Calu3 (cell line): ENCODE measurements around the gene TSKU. TPM values are rescaled to one million over a fixed set of nuclear protein-coding genes. Genes with fewer than 3 reads are reported as not detected.

Experiments
- BruUV-seq: library from RNA; stranded (reverse); fragments of 400-500 nt; replicated peaks from 2 replicates; lab custom pipeline; 2021; lab: Mats Ljungman, UMichigan
- CTCF ChIA-PET: fragments of 300-600 bp; sonication (Branson Sonifier 250); formaldehyde crosslinking; loops from one replicate; lab custom pipeline; 2022; ENCODE audit warnings: antibody characterized with exemption; lab: Charles Lee
- DNase-seq: peaks from one replicate; pipeline ENCODE4 v3.0.0; 2022
- H3K27ac Mint-ChIP-seq: one replicate; pipeline ENCODE4 v1.8.0; 2022; ENCODE audit warnings: mixed read lengths; ENCODE audit not compliant: unreplicated experiment
- H3K27me3 Mint-ChIP-seq: one replicate; pipeline ENCODE4 v1.8.0; 2022; ENCODE audit warnings: mixed read lengths; ENCODE audit not compliant: unreplicated experiment
- H3K36me3 Mint-ChIP-seq: one replicate; pipeline ENCODE4 v1.8.0; 2022; ENCODE audit warnings: mild to moderate bottlenecking, moderate library complexity, mixed read lengths; ENCODE audit not compliant: insufficient read depth, unreplicated experiment
- H3K4me1 Mint-ChIP-seq: one replicate; pipeline ENCODE4 v1.8.0; 2022; ENCODE audit warnings: mild to moderate bottlenecking, low read depth, mixed read lengths; ENCODE audit not compliant: unreplicated experiment
- H3K4me3 Mint-ChIP-seq: one replicate; pipeline ENCODE4 v1.8.0; 2022; ENCODE audit warnings: mild to moderate bottlenecking, low read depth, moderate library complexity, mixed read lengths; ENCODE audit not compliant: unreplicated experiment
- H3K9me3 Mint-ChIP-seq: one replicate; pipeline ENCODE4 v1.8.0; 2022; ENCODE audit warnings: low read depth, mixed read lengths; ENCODE audit not compliant: unreplicated experiment
- CTCF ChIP-seq: fragments of 200-600 bp; IDR thresholded peaks from one replicate; pipeline ENCODE4 v1.8.0; 2022; ENCODE audit warnings: antibody characterized with exemption; ENCODE audit not compliant: unreplicated experiment
- intact Hi-C: fragments of 100-400 bp; cut with micrococcal nuclease; formaldehyde crosslinking; loops from one replicate; pipeline ENCODE4 v1.10.0; 2022; ENCODE audit not compliant: unreplicated experiment
- total RNA-seq: library from RNA; stranded (reverse); gene quantifications from 2 replicates; pipeline ENCODE4 v1.2.3, GENCODE V29; 2022

TSKU gene
- total RNA-seq, 1 experiment from 2014 or later, result 49.0 TPM

GRCh38 chr11:76766521-76766920 is 16.6 kb upstream of the TSKU start:
- no TSS peak for BruUV-seq
- no peak for DNase-seq
- H3K27me3 Mint-ChIP-seq, result no peaks in the 10 kb centered on the region
- CTCF ChIA-PET, result no interaction called here
- intact Hi-C loops, result no loop called here
- H3K4me1 Mint-ChIP-seq, result peaks cover 40% of the 10 kb centered on the region
- no peak overlapping the region for H3K4me3 Mint-ChIP-seq
- H3K27ac Mint-ChIP-seq, result no peak overlapping the region
- no peaks in the 10 kb centered on the region for H3K9me3 Mint-ChIP-seq
- H3K36me3 Mint-ChIP-seq, result peaks cover 13% of the 10 kb centered on the region
- TF ChIP-seq CTCF, result no peak

- H3K4me1 Mint-ChIP-seq, result peaks cover 47% of the 10 kb centered on the region
- CTCF ChIA-PET, result interaction anchor here (1.3 to 1.4 kb wide), 2 partner anchors 46 to 152 kb away, joined by 3 read pairs; no protein-coding TSS in a partner anchor
- peaks cover 13% of the 10 kb centered on the region for H3K36me3 Mint-ChIP-seq
- H3K9me3 Mint-ChIP-seq, result no peaks in the 10 kb centered on the region
- BruUV-seq, result no TSS peak
- TF ChIP-seq CTCF, result no peak
- no peaks in the 10 kb centered on the region for H3K27me3 Mint-ChIP-seq
- no peak overlapping the region for H3K27ac Mint-ChIP-seq
- no peak for DNase-seq
- H3K4me3 Mint-ChIP-seq, result peak overlapping the region; percentile 50
- intact Hi-C loops, result no loop called here
These were observed 15.5 kb upstream of the TSKU start for GRCh38 chr11:76767659-76768058.

GRCh38 chr11:76768088-76768908 is 14.9 kb upstream of the TSKU start:
- peak overlapping the region; percentile 50 for H3K4me3 Mint-ChIP-seq
- H3K27me3 Mint-ChIP-seq, result no peaks in the 10 kb centered on the region
- peak overlapping the region; percentile 68 for H3K27ac Mint-ChIP-seq
- DNase-seq, result no peak
- no peak for TF ChIP-seq CTCF
- peaks cover 13% of the 10 kb centered on the region for H3K36me3 Mint-ChIP-seq
- no peaks in the 10 kb centered on the region for H3K9me3 Mint-ChIP-seq
- CTCF ChIA-PET, result interaction anchor here (1.3 to 1.4 kb wide), 3 partner anchors 15 to 152 kb away, joined by 3 to 4 read pairs (median 3); no protein-coding TSS in a partner anchor
- no TSS peak for BruUV-seq
- intact Hi-C loops, result no loop called here
- H3K4me1 Mint-ChIP-seq, result peaks cover 50% of the 10 kb centered on the region

GRCh38 chr11:76768909-76769560 is 14.1 kb upstream of the TSKU start:
- BruUV-seq, result no TSS peak
- Mint-ChIP-seq H3K4me3 (peak overlapping the region; percentile 50), H3K27ac (peak overlapping the region; percentile 88), H3K4me1 (peaks cover 57% of the 10 kb centered on the region), H3K9me3 (no peaks in the 10 kb centered on the region), H3K27me3 (no peaks in the 10 kb centered on the region), H3K36me3 (peaks cover 13% of the 10 kb centered on the region)
- no peak for DNase-seq
- TF ChIP-seq CTCF, result no peak
- CTCF ChIA-PET, result interaction anchor here (1.3 to 1.4 kb wide), 3 partner anchors 16 to 151 kb away, joined by 3 to 4 read pairs (median 3); no protein-coding TSS in a partner anchor
- intact Hi-C loops, result no loop called here
